ENCODE results near the gene GRIA1. TPM values are rescaled to one million over a fixed set of nuclear protein-coding genes. Genes with fewer than 3 reads are reported as not detected.

The GRIA1 gene
- total RNA-seq, 1 donor from 2014 or later = 3.3 TPM

GRCh38 chr5:153525536-153525935, 35.1 kb downstream of the GRIA1 start:
- Histone ChIP-seq H3K79me2 (ENCODE audit: low read depth) (no peaks in the 10 kb centered on the region), H2AFZ (replicated peaks) (no peak overlapping the region), H3K9ac (no peak overlapping the region), H3K4me3 (no peak overlapping the region), H4K20me1 (ENCODE audit: low read depth) (no peaks in the 10 kb centered on the region), H3K4me2 (no peak overlapping the region), H3K36me3 (no peaks in the 10 kb centered on the region), H3F3A (ENCODE audit: low read depth) (no peaks in the 10 kb centered on the region), H3K4me1 (peaks cover 11% of the 10 kb centered on the region), H3K9me3 (ENCODE audit: low read depth) (no peaks in the 10 kb centered on the region), H3K27me3 (no peaks in the 10 kb centered on the region), H3K27ac (no peak overlapping the region)
- no peaks in the 10 kb centered on the region for H3K9me3 Mint-ChIP-seq
- no peak overlapping the region for H3K27ac Mint-ChIP-seq
- TF ChIP-seq EZH2phosphoT487 (IDR thresholded peaks at IDR 0.05) = no peak
- TF ChIP-seq, protein P1, sequence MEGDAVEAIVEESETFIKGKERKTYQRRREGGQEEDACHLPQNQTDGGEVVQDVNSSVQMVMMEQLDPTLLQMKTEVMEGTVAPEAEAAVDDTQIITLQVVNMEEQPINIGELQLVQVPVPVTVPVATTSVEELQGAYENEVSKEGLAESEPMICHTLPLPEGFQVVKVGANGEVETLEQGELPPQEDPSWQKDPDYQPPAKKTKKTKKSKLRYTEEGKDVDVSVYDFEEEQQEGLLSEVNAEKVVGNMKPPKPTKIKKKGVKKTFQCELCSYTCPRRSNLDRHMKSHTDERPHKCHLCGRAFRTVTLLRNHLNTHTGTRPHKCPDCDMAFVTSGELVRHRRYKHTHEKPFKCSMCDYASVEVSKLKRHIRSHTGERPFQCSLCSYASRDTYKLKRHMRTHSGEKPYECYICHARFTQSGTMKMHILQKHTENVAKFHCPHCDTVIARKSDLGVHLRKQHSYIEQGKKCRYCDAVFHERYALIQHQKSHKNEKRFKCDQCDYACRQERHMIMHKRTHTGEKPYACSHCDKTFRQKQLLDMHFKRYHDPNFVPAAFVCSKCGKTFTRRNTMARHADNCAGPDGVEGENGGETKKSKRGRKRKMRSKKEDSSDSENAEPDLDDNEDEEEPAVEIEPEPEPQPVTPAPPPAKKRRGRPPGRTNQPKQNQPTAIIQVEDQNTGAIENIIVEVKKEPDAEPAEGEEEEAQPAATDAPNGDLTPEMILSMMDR (IDR thresholded peaks at IDR 0.05) = no peak
- H3K4me3 Mint-ChIP-seq = no peak overlapping the region
- peaks cover 37% of the 10 kb centered on the region for H3K4me1 Mint-ChIP-seq
- peaks cover 3% of the 10 kb centered on the region for H3K36me3 Mint-ChIP-seq
- no peak for DNase-seq (ENCODE audit: low spot score)
- no peaks in the 10 kb centered on the region for H3K27me3 Mint-ChIP-seq (ENCODE audit: insufficient read depth, low read depth)

DNA sequence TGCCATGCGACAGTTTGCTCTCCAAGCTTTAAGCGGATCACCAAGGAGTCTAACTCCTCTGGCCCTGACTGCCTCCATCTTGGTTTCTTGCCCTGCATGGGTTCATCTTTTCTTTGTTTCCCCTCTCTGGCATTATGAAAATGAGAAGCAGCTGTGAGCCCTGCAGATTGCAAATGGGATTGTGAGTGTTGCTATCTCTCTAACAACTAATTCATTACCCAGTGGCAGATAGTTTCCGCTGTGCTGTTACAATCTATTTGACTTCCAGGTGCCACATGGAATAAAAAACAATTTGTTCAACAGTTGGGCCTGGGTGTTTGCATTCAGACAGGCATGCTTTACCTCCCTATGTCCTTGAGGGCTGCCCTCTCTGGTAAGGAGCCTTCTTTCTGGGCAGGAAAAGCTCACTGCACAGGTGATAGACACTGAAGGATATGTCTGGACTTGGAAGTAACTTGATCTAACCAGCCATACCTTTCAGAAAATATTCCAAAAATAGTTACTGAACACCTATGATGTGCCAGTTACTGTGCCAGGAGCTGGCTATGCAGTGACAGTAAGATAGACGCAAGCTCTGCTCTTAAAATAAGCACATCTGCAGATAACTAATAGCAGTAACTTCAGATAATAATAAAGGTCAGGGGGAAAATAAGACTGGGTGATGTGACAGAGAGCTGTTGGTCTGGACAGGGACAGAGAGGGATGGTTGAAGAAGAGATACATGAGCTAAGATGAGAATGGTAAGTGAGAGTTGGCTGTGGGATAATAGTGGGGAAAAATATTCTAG, 40.1 kb downstream of the GRIA1 start:
- DNase-seq (ENCODE audit: low spot score) = no peak
- H3F3A ChIP-seq (ENCODE audit: low read depth) = no peaks in the 10 kb centered on the region
- no peaks in the 10 kb centered on the region for H3K27me3 Mint-ChIP-seq (ENCODE audit: insufficient read depth, low read depth)
- TF ChIP-seq EZH2 (IDR thresholded peaks at IDR 0.05) (no peak), EZH2phosphoT487 (IDR thresholded peaks at IDR 0.05) (no peak)
- TF ChIP-seq, protein P1 (IDR thresholded peaks at IDR 0.05) = no peak
- H3K27ac Mint-ChIP-seq = no peak overlapping the region
- H3K9me3 ChIP-seq (ENCODE audit: low read depth) = no peaks in the 10 kb centered on the region
- H3K9ac ChIP-seq = no peak overlapping the region
- H3K4me1 ChIP-seq = no peaks in the 10 kb centered on the region
- H3K79me2 ChIP-seq (ENCODE audit: low read depth) = no peaks in the 10 kb centered on the region
- no peaks in the 10 kb centered on the region for H3K9me3 Mint-ChIP-seq
- no peak overlapping the region for H3K27ac ChIP-seq
- no peaks in the 10 kb centered on the region for H3K36me3 ChIP-seq
- no peaks in the 10 kb centered on the region for H4K20me1 ChIP-seq (ENCODE audit: low read depth)
- no peak overlapping the region for H2AFZ ChIP-seq (replicated peaks)
- H3K4me3 ChIP-seq = no peak overlapping the region
- H3K4me1 Mint-ChIP-seq = peaks cover 30% of the 10 kb centered on the region
- H3K4me3 Mint-ChIP-seq = no peak overlapping the region
- no peaks in the 10 kb centered on the region for H3K27me3 ChIP-seq
- no peak overlapping the region for H3K4me2 ChIP-seq
- H3K36me3 Mint-ChIP-seq = peaks cover 3% of the 10 kb centered on the region

- Mint-ChIP-seq H3K27ac (no peak overlapping the region), H3K36me3 (peaks cover 3% of the 10 kb centered on the region), H3K9me3 (no peaks in the 10 kb centered on the region), H3K4me1 (peaks cover 19% of the 10 kb centered on the region), H3K4me3 (no peak overlapping the region), H3K27me3 (ENCODE audit: insufficient read depth, low read depth) (no peaks in the 10 kb centered on the region)
- peaks cover 4% of the 10 kb centered on the region for H3F3A ChIP-seq (ENCODE audit: low read depth)
- H3K36me3 ChIP-seq = no peaks in the 10 kb centered on the region
- TF ChIP-seq, protein P1 (IDR thresholded peaks at IDR 0.05) = no peak
- TF ChIP-seq EZH2 (IDR thresholded peaks at IDR 0.05) (no peak), EZH2phosphoT487 (IDR thresholded peaks at IDR 0.05) (no peak)
- H3K27me3 ChIP-seq = no peaks in the 10 kb centered on the region
- H3K4me2 ChIP-seq = no peak overlapping the region
- no peak overlapping the region for H3K27ac ChIP-seq
- no peaks in the 10 kb centered on the region for H3K79me2 ChIP-seq (ENCODE audit: low read depth)
- H4K20me1 ChIP-seq (ENCODE audit: low read depth) = no peaks in the 10 kb centered on the region
- H2AFZ ChIP-seq (replicated peaks) = no peak overlapping the region
- H3K4me3 ChIP-seq = no peak overlapping the region
- H3K9me3 ChIP-seq (ENCODE audit: low read depth) = no peaks in the 10 kb centered on the region
- H3K9ac ChIP-seq = no peak overlapping the region
- DNase-seq (ENCODE audit: low spot score) = no peak
- H3K4me1 ChIP-seq = peaks cover 11% of the 10 kb centered on the region
These were observed 43.1 kb downstream of the GRIA1 start for GRCh38 chr5:153533546-153533945.

All from neural progenitor cell (in vitro differentiated cells).